Testis (tissue), 2 donors: ENCODE data around the gene ERC1.

Experiments
- POLR2A ChIP-seq: fragments of 450-650 bp; IDR thresholded peaks from one replicate; pipeline ENCODE4 v1.6.1; 2017; ENCODE audit warnings: antibody characterized with exemption, mild to moderate bottlenecking, moderate library complexity
- TF ChIP-seq, protein P1 (sequence below), 3 experiments: fragments of 450-650 bp in 2 of 3; fragments of 200-600 bp in 1 of 3; sonication (generic) in 1 of 3; IDR thresholded peaks; one replicate each; pipeline ENCODE4 v1.5.1; 2016 to 2019; ENCODE audit warnings: antibody characterized with exemption in 3 of 3, mild to moderate bottlenecking in 2 of 3, moderate library complexity in 1 of 3

DNA sequence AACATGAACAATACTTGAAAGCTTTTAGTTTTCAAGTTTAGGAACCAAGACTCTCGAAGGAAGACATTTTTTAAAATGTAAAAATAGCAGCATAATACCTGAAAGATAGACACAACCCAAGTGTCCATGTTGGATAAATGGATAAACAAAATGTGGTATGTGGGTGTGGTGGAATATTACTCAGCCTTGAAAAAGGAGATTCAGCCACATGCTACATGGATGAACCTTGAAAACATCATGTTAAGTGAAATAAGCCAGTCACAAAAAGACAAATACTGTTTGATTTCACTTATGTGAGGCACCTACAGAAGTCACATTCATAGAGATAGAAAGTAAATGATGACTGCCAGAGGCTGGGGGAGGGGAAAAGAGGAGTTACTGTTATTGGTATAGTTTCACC, 374.7 kb downstream of the ERC1 start:
- TF ChIP-seq, protein P1, sequence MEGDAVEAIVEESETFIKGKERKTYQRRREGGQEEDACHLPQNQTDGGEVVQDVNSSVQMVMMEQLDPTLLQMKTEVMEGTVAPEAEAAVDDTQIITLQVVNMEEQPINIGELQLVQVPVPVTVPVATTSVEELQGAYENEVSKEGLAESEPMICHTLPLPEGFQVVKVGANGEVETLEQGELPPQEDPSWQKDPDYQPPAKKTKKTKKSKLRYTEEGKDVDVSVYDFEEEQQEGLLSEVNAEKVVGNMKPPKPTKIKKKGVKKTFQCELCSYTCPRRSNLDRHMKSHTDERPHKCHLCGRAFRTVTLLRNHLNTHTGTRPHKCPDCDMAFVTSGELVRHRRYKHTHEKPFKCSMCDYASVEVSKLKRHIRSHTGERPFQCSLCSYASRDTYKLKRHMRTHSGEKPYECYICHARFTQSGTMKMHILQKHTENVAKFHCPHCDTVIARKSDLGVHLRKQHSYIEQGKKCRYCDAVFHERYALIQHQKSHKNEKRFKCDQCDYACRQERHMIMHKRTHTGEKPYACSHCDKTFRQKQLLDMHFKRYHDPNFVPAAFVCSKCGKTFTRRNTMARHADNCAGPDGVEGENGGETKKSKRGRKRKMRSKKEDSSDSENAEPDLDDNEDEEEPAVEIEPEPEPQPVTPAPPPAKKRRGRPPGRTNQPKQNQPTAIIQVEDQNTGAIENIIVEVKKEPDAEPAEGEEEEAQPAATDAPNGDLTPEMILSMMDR (IDR thresholded peaks at IDR 0.05), result no peak
- TF ChIP-seq POLR2A, result no peak
